NCI-H1930 (cell line): ENCODE data around the gene MMP2.

ENCODE experiments used
- DNase-seq, 2 experiments: peaks; one replicate each; lab custom pipeline; 2025; lab: John Stamatoyannopoulos, UW

The MMP2 gene

DNA sequence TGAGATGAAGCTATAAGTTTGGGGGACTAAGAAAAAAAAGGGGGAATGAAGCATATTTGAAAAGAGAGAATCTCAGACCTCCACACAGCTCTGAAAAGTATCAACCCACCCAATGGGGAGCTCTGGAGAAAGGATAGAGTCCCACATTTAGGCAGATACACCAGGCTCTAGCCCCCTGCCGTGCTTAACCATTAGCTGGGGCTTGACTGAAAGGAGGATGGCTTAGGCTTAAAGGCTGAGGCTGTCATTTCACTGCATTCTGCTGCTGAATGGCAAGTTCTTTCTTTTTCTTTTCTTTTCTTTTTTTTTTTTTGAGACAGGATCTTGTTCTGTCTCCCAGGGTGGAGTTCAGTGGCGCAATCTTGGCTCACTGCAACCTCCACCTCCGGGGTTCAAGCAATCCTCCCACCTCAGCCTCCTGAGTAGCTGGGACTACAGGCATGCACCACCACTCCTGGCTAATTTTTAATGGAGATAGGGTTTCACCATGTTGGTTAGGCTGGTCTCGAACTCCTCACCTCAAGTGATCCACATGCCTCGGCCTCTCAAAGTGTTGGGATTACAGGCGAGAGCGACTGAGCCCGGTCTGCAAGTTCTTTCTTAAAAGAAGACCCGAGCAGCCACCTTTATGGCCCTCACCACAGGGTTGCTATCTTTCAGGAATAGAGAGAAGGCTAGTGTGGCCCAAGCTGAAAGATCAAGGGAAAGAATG lies 9.0 kb upstream of the MMP2 start:
- no peak for DNase-seq

DNA sequence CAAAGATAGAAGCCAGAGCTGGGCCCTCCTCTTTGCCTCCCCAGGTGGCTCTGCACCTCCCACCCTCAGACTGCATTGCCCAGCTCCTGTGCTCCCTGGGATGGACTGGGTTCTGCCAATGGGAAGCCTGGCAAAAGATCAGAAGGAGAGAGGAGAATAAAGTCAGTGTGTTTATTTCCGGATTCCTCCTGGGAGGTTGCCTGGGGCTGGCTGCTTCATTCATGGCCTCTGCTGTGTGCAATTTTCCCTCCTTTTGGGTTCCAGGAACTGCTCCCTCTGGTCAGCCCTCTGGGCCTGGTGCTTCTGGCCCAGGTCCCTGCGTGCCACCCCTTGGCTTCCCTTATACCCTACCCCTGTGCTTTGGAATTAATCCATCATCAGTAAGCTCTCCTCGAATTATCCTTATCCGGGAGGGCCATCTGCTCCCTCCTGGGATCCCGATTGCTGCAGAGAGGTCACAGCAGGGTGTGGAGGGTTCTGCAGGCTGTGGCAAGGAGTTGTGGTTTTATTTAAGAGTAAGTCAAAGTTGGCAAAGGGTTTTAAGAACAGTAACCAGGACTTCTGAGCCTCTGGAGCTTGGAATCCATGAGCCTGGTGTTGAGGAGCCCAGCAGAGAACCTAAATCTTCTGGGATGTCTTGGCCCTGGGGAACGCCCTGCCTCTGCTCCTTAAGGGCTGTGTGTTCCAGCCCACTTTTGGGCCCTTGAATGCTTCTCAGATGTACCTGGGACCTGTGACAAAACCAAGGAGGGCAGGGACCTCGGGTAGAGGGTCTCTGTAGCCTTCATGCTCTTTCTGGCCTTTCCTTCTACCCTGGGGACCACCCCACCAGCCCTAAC lies 8.2 kb upstream of the MMP2 start:
- no peak for DNase-seq

DNA sequence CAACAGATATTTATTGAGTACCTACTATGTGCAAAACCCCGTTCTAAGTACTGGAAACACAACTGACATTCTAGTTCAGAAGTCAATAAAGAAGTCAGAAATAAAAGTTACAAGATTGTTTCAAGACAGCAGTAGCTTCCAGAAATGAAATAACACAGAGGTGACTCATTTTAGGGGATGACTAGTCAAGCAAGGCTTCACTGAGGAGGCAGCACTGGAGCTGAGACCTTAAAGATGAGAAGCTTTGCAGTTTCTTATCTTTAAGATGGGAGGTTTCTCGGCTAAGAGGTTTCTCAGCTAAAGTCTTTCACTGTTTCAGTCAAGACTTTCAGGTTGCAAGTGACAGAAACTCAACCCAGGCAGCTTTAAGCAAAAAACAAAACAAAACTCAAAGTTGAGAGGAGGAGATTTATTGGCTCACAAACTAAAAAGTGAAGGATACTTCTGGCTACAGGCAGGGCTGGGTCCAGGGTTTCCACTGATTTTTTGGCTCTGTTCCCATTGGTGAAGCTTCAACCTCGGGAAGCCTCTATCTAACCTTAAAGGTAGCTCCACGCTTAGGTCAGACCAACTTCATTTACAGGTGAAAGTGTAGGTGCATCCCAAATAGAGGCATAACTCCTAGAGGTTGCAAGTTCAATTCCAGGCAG lies 7.4 kb upstream of the MMP2 start:
- DNase-seq = no peak

DNA sequence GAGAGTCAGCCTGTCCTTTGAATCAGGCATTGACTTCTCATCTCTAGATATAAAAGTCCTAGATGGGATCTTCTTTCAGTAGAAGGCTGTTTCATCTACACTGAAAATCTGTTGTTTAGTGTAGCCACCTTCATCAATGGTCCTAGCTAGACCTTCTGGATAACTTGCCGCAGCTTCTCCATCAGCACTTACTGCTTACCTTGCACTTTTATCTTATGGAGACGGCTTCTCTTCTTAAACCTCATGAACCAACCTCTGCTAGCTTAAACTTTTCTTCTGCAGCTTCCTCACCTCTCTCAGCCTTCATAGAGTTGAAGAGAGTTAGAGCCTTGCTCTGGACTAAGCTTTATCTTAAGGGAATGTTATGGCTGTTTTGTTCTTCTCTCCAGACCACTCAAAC lies 5.4 kb upstream of the MMP2 start:
- DNase-seq = no peak

DNA sequence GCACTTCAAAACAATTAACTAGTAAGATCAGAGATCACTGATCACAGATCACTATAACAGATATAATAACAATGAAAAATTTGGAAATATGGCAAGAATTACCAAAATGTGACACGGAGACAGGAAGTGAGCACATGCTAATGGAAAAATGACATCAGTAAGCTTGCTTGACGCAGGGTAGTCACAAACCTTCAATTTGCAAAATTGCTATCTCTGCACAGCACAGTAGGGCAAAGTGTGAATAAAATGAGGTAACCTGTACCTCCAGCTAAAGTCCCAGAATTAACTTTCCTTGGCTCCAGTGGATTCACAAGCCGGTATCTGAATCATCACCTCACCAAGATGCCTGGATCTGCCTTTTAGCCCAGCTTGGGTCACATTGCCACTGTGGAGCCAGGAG lies 4.2 kb upstream of the MMP2 start:
- no peak for DNase-seq

DNA sequence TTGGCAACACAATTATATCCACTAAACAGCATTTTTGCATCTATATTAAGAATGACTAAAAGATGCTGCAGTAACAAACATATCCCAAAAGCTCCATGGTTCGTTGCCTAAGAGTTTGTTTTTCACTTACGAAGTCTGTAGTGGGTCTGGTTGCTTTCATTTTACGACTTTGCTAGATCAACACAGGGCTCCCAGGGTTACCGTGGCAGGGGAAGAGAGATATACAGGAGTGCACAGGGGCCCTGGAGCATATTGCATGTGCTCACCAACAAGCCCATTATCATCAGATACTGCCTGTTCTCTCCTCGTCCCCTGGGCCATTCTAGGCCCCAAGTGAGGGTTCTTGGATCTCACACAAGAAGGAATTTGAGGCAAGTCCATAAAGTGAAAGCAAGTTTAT lies 3.1 kb upstream of the MMP2 start:
- DNase-seq = no peak

DNA sequence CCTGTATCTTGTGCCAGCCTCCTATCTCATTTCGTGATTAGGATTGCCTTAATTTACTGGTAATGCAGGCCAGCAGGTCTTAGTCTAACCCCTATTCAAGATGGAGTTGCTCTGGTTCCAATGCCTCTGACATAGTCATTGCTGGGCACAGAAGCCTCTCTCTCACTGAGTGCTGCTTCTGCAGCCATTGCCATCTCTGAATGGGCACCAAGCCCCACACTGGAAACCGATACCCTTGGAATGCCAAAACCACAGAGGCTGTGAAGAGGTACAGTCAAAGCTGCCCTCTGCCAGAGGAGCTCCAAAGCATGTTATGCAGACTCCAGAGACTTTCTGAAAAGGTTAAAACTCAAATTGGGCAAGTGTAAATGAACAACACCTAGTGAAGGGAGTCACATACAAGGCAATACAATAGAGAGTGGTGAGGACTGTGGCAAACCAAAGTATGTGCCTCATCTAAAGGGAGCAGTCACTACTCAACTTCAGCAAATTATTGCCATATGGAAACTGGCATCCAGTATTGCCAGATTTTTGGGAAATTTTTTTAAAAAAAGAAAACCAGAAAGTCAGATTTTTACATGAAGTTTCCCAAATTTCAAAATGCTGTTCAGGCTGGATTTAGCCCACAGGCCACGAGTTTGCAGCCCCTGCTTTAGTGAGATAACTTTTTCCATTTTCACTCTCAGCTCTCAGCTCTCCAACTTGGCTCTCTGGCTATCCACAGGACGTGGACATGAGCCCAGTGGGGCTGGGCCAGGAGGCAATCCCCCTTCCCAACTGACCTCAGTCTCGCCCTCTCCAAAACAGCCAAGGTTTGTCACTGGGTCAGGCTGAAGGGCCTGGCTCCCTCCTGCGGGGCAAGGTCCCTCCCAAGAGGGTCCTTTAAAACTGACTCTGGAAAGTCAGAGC lies 2.1 kb upstream of the MMP2 start:
- no peak for DNase-seq

DNA sequence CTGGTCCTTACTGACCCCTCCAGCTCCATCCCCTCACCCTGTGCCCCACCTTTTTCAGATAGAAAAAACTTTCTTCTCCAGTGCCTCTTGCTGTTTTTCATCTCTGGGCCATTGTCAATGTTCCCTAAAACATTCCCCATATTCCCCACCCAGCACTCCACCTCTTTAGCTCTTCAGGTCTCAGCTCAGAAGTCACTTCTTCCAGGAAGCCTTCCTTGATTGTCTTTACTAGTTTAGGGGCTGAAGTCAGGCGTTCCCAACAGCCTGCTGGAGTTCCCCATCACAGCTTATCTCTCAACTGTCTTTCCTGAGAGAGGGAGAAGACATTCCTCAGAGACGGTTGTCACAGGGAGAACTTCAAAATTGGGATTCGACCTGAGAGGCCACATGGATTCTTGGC lies 1.3 kb upstream of the MMP2 start:
- DNase-seq = no peak

DNA sequence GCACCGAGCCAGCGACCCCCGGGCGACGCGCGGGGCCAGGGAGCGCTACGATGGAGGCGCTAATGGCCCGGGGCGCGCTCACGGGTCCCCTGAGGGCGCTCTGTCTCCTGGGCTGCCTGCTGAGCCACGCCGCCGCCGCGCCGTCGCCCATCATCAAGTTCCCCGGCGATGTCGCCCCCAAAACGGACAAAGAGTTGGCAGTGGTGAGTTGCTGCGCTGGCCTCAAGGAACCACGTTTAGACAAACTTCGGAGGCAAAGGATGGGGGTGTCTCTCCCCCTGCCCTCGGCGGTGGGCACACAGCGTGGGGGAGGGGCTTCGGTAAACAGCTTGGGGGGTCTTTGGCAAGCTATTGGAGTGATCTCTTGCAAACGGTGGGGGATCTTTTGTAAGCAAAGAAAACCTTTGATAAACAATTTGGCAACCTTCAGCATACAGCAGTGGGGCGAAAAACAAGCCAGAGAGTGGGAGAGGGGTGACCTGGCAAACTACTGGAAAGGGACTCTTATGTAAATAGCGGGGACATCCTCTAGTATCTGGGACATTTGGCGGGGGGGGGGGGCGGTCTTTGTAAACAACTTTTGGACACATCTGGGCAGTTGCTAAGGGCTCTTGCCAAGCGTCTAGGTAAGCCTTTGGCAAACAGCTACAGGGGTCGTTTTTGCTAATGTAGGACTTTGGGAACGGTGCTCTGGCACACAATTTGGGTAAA lies 587 bp downstream of the MMP2 start:
- DNase-seq = no peak

DNA sequence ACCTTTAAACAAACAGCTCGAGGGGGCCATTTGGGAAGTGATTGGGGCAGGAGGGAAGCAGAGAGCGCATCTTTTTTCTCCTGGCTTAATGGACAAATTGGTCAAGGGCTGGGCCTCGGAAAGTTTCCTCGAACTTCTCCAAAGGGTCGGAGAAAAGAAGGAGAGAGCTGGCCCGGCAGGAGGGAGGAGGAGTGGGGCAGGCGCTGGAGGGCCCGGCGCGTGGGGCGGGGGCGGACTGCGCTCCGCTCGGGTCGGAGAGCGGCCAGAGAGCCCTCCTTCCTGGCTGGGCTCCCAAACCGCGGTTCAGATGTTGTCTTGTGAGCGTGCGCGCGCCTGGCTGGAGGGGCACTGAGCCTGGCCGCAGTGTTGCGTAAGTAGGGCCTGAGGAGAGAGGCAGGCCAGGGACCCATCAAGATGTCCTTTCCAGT lies 1.2 kb downstream of the MMP2 start:
- no peak for DNase-seq

DNA sequence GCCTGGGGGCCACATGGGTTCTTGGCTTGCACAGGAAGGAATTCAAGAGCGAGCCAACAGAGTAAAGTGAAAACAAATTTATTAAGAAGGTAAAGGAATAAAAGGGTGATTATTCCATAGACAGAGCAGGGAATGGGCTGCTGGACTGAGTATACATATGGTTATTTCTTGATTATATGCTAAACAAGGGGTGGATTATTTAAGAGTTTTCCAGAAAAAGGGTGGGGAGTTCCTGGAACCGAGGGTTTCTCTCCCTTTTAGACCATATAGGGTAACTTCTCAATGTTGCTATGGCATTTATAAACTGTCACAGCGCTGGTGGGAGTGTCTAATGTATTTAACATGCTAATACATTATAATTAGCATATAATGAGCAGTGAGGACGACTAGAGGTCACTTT lies 2.0 kb downstream of the MMP2 start:
- DNase-seq = no peak

DNA sequence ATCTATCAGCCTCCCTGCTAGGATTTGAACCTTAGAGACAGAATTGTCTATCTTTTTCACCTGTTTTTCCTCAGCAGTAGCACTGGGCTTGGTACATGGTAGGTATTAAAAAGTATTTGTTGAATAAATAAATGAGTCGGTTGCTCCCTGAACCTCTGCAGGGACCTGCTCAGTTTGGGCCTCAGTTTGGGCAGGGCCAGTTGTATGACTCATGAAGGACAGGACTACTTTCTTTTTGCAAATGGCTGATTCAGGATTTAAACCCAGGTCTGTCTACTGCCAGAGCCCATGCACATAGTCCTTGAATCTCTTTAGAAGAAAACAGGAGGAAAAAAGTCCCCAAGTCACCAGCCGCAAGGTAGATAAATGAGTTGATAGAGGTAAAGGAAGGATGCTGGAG lies 3.1 kb downstream of the MMP2 start:
- no peak for DNase-seq

DNA sequence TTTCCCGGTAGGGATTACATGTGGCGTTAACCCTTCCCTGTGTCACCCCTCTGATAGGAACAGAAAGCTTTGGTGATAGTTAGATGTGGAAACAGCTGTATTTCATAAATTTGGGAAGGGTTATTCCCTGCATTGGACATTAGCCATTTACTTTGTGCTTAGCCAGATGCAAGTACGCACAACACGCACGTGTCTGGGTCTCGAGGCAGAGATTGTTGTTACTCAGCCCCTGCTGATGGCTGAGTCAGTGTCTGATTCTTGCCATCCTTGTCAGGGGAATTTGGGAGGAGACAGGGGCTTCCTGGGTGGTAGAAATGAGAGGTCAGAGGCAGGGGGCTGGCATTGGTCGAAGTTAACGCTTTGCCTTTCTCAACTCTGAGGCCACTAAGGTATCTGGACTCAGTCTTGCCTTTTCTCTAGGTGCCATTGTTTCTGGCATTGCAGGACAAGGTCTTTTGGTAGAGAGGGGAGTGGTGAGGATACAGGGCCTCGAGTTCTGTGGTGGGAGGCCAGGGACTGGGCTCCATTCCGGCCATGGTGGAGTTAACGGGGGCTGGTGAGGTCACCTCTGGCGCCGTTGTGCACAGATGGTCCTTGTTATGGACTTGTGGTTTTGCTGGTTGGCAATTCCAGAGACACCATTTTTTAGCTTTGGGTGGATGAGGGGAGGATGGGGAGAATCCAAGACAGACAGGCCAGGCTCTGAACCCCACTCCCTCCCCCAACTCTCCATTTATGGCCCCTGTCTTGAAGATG lies 8.2 kb downstream of the MMP2 start:
- no peak for DNase-seq

DNA sequence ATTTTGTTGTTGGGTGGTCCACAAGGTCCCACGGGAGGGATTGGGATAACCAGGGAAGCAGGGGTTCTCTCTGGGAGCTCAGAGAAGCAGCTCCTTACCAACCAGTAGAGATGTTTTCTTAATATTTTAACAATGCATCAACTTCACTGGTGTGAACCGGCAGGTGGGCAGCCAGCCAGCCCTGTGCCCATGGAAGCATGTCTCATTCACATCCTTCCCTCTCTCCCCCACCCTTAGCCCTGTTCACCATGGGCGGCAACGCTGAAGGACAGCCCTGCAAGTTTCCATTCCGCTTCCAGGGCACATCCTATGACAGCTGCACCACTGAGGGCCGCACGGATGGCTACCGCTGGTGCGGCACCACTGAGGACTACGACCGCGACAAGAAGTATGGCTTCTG lies 9.3 kb downstream of the MMP2 start:
- DNase-seq = no peak

DNA sequence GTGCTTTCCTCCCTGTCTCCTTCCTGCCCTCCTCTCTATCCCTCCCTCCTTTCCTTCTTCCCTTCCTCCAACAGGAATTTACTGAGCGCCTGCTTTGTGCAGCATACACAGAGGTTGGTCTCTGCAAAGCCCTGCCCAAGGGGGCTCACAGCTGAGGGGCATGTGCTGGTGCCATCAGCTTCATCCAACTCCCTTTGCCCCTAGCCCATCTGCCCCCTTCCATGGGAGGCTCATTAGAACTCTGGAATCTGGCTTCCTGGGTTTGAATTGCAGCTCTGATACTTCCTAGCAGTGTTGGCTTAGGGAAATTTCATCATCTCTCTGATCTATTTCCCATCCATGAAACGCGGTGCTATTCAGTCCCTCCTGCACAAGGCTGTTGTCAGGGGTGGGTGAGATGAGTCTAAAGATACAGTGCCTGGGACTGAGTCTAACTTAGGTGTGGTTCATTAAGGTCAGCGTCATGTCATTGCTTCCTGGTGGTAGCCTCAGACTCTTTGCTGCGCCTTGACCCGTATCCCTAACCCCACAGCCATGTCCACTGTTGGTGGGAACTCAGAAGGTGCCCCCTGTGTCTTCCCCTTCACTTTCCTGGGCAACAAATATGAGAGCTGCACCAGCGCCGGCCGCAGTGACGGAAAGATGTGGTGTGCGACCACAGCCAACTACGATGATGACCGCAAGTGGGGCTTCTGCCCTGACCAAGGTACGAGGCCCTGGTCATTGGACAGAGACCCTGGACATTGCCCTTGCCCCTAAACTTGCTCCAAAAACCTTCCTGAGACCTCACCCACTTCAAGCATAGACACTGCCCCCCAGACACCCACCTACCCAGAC lies 10.3 kb downstream of the MMP2 start:
- DNase-seq = no peak

DNA sequence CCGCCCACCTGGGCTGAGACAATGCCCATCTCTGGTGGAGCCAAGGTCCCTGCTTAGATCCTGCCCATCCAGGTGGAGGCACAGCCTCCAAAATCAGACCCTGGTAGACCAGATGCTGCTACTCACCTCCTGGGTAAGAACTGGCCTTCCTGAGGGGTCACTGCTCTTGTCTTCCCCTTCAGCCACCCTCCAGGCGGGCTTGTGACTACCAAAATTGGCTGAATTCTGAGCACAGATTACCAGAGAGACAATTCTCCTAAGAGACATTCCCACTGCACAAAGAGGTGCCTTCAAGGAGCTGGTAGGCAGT lies 10.9 kb downstream of the MMP2 start:
- no peak for DNase-seq

DNA sequence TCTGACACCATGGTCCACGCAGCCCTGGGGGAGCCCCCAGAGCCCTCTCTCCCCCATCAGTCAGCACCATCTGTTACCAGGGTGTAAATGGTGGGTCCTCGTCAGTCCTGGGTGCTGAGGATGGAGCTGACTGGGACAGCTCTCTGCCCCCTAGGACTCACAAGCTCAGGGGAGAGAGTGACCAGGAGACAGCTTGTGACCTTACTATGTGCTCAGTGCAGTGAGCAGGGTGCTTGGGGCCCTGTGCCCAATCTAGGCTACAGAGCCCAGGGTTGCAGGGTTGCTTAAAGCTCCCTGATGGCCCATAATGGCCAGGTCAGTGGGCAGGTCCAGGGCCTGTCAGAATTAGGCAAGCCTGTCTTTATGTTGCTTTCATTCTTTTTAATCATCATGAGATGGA lies 11.3 kb downstream of the MMP2 start:
- no peak for DNase-seq

DNA sequence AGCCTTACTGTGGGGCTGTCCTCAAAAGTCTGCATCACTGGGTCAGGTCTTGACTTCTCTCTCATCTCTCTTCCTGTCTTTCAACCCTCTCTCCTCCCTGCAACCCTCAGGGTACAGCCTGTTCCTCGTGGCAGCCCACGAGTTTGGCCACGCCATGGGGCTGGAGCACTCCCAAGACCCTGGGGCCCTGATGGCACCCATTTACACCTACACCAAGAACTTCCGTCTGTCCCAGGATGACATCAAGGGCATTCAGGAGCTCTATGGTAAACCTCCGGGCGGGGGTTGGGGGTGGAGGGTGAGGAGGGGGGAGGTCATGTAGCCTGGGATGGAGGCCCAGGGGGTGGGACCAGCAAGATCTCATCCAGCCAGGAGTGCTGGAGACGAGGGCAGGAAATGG lies 12.7 kb downstream of the MMP2 start:
- no peak for DNase-seq

DNA sequence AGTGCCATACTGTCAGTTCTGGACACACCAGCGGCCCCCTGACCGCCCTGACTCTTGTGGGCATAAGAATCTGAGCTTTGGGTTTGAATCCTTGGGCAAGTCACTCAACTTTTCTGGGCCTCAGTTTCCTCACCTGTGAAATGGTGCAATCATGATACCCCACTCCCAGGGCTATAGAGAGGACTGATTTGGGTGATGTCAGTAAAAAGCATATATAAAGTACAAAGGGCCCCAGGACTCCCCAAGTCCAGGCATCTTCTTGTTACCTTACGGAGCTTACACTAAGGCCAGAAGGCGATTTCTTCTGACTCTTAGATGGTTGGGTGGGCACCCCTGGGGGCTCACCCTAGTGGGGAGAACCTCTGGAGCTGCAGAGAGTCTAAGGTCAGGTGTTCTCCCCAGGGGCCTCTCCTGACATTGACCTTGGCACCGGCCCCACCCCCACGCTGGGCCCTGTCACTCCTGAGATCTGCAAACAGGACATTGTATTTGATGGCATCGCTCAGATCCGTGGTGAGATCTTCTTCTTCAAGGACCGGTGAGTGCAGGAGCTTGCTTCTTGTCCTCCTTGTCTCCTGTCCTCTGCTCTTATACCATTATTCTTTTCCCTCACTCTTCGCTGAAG lies 13.9 kb downstream of the MMP2 start:
- DNase-seq = no peak
